GM18520 (cell line): ENCODE measurements around the gene COX6B2.
"Not testable (repeated sequence)": the region's sequence is repeated elsewhere in the genome, so short reads cannot be mapped to it uniquely, and the experiment has no call there.

ENCODE experiments used
- ATAC-seq: cut with Tn5 transposase; IDR thresholded peaks from one replicate; pipeline ENCODE4 v1.9.1; 2021; ENCODE audit not compliant: unreplicated experiment

COX6B2 gene

DNA sequence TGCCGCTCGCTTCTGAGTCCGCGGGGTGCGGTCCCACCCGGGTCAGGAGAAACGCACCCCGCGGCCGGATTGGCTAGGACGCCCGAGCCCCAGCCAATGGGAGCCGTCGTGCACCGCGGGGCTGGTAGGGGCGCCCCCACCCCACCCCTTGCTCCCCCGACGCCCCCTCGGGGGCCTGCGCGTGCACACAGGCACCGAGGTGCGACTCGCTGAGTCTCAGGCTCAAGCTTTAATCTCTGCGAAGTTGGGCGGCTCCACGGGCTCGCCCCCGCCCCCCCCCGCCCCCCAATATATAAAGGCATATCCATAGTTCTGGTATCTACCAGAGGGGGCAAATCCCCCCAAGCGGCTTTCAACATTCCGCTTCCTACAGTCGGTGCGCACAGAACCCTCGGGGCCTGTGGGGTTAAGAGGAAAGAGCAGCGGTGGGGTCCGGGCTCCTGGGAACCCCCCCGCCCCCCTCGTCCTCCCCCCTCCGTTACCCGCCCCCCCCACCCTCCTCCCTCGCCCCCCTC, at the start of gene COX6B2:
TSS of gene COX6B2 (minus strand) at position 22 of the 515 bp plus-strand sequence. CDS start 198 bp downstream, outside the sequence.
- no peak for ATAC-seq

DNA sequence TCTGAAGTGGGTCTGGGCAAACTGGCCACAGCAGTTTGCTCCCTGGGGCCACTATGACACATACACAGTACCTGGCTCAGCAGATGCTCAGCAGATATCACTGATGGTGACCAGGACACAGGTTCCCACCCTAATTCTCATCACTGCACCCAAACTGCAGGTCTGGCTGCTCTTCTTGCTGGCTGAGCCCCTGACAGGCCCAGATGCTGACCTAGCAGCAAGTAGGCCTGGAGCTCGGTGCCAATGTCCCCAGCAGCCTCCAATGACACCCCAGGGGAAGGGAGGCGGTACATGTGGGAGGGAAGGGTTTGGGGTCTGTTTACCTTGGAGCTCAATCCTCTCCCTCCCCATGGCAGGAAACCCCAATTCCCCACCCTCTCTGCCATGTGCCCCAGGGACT, 48.0 kb upstream of the COX6B2 start:
- ATAC-seq, result no peak

- not testable (repeated sequence) for ATAC-seq
Measured at GRCh38 chr19:55401390-55401789, 46.9 kb upstream of the COX6B2 start.

GRCh38 chr19:55400281-55401087, 46.0 kb upstream of the COX6B2 start:
- no peak for ATAC-seq

GRCh38 chr19:55398200-55398925, 43.8 kb upstream of the COX6B2 start:
- no peak for ATAC-seq

GRCh38 chr19:55392820-55393761, 38.6 kb upstream of the COX6B2 start:
- no peak for ATAC-seq

DNA sequence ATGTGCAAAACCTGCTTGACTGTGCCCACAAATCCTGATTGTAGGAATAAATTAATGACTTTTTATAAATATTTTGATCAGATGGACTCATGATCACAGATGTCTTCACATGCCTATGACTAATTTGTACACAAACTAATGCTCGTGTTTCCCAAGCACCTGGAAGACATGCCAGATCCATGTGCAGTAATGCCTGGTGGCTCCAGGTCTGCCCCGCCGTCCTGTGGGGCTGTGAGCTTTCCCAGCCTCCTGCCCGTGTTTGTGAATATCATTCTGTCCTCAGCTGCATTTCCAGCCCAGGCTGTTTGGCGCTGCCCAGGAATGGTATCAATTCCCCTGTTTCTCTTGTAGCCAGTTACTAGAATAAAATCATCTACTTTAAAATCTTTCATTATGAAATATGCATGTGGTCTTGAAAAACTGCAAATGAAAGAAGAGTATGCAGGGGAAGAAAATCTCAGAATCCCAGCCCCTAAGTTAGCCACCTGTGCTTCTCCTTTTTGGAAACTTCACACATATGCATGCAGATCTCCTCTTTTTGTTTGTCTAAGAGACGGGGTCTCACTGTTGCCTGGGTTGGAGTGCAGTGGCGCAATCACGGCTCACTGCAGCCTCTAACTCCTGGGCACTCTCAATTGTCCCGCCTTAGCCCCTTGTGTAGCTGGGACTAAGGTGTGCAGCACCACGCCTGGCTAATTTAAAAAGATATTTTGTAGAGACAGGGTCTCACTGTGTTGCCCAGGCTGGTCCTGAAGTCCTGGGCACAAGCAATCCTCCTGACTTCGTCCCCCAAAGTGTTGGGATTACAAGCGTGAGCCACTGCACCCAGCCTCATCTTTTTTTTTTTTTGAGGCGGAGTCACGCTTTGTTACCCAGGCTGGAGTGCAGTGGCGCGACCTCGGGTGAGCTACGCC, 37.4 kb upstream of the COX6B2 start:
- ATAC-seq, result no peak

- no peak for ATAC-seq
Measured at GRCh38 chr19:55391191-55391670, 36.7 kb upstream of the COX6B2 start.

DNA sequence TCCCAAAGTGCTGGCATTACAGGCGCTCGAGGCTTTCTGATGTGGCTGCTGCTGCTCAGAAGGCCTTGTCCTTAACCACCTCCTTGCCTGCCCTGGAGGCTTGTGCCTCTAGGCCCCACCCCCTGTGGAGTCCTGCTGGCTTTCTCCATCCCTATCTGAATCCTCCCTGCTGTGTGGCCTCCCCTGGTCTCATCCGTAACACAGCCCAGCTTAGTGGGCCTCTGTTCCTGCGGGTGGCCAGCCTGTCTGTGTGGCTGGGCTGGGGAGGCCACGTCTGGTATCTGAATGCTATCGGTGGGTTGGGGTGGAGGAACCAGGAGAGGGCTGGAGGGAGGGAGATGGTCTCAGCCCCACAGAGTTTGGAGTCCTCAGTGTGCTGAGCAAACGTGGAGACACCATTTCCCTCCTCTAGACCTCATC, 36.0 kb upstream of the COX6B2 start:
- ATAC-seq, result no peak

DNA sequence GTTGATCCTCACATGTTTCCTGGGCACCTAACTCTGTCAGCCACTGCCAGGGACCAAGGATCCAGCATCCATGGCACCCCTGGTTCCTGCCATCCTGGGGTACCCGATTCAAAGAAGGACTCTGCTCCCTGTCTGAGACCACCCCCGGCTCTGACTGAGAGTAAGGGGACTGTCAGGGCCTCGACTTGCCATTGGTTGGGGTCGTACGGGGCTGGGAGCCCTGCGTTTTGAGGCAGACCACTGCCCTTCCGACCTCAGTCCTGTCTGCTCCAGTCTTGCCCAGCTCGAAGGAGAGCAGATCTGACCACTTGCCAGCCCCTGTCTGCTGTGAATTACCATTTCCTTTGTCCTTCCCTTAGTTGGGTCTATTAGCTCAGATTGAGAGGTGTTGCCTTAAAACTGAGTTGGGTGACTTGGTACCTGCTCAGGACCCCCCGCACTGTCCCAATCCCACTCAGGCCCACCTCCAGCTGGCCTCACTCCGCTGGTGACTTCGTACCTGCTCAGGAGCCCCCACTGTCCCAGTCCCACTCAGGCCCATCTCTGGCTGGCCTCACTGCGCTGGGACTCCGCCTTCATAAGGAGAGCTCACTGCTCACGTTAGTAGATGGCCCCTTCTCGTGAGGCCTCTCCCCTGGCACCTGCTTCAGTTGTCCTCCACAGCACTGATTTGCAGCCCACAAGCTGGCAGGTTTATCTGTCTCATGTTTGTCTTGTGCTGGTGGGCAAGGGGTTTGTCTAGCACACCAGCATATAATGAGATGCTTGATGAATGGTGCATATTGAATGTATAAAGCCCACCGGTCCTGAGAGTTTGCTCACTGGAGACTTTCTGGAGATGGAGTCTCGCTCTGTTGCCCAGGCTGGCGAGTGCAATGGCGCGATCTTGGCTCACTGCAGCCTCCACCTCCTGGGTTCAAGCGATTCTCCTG, 35.1 kb upstream of the COX6B2 start:
- ATAC-seq, result no peak

- no peak for ATAC-seq
Measured at GRCh38 chr19:55387736-55388497, 33.4 kb upstream of the COX6B2 start.

DNA sequence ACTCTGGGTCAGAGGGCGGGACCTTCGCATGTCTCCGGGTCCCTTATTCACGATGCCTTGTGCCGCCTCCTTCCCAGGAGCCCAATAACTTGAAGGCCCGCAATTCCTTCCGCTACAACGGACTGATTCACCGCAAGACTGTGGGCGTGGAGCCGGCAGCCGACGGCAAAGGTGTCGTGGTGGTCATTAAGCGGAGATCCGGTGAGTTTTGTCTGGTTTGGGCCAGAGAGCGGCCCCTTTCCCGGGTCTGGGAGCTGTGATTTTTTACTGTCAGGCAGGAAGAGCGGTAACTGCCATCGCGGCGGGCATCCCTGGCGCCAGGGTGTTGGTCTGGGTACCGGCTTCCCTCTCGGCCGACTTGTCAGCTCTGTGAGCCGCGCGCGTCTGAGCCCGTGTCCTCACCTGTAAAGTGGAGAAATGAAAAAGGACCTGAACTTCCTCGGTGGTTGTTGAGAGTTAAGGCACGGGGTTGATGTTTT, 32.0 kb upstream of the COX6B2 start:
- ATAC-seq, result no peak

DNA sequence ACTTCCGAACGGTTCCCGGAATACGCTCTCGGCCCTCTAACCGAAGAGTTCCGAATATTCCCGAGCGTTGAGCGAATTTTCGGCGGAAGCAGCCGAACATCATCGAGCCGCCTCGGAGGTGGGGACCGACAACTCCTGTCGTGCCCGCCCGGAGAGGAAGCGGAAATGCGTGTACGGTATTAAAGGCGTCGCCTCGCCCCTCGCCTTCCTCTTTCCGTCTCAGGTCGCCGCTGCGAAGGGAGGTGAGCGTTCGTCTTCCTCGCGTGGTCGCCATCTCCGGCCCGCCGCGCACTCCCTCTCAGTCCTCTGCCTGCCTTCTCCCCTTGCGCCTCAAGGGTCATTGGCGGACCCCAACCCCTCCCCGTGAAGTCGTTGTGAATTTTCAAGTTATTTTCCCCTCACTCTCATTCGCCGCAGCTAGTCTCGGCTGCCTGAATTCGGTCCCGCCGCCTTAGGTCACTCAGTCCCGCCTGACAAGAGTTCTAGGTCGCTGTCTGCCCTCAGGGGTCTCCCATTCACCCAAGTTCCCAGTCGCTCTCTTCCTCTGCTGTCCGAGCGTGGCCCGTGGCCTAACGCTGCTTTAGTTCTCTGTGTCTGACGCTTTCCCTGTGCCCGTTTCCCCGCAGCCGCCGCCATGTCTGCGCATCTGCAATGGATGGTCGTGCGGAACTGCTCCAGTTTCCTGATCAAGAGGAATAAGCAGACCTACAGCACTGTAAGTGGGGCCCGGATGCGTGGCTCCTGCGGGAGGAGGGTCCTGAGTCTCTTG, 31.4 kb upstream of the COX6B2 start, which contains the start of gene RPL28:
TSS of gene RPL28 (plus strand) at position 209 of the 769 bp plus-strand sequence. CDS start at position 635, 426 bp downstream.
- ATAC-seq, result peak; percentile 71

DNA sequence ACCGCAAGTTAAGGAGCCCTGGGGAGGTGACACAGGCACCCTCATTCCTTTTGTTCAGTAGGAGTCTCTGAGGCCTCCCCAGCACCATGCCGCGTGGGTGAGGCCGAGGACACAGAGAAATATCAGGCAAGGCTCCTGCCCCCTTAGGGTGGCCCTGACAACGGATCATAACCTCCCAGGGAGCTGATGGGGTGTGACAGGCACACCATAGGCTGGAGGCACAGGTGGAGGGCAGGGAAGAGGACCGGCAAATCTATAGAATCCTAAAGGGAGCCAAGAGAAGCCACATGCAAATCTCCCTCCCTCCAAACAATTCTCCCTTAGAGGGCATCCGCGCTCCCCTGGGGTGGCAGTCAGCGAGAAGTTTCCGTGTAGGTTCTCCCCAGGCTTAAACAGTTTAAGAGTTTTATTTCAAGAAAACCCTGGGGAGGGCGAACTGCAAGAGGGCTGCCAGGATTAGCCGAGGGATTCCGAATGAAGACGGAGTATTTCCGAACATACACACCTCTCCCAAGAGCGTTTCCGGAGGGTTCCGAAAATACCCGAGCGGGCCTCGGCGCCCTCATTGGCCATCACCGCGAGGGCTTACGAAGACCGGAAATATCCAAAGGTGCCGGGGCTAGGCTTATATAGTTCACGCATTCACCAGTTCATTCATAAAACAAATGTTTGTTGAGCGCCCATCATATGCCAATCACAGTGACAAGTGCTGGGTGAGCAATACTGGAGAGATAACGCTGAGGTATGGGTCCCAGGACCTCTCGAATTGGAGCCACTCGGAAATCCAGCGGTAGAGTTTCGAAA, 30.6 kb upstream of the COX6B2 start:
- peak; percentile 45 for ATAC-seq

GRCh38 chr19:55384131-55384919, 29.8 kb upstream of the COX6B2 start, which contains the start of gene TMEM238:
TMEM238 (minus strand) TSS chr19:55384292; CDS start chr19:55384259, 33 bp downstream.
- no peak for ATAC-seq
